GM20431 (cell line): ENCODE results near the gene ACCSL.

Experiments used
- in situ Hi-C: fragments of 300-500 bp; cut with MseI, MboI; formaldehyde crosslinking; loops from one replicate; pipeline ENCODE4 v1.15.0; 2020; ENCODE audit warnings: low sequenced_read_pairs; ENCODE audit not compliant: unreplicated experiment

The ACCSL gene

DNA sequence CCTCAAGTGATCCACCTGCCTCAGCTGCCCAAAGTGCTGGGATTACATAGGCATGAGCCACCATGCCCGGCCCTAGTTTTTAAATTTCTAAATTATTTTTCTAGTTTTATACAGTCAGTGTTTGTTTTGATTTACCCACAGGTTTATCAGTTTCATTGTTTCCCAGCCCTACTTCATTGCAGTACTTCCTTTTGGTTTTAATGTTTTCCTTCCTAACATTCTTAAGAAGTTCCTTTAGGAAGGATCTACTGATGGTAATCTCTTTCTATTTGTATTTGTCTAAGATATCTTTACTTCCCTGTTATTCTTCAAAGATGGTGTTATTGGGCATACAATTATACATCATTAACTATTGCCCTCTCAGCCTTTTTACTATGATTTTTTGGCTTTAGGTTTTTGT is 42.8 kb downstream of the ACCSL start:
- in situ Hi-C loops: no loop called here

DNA sequence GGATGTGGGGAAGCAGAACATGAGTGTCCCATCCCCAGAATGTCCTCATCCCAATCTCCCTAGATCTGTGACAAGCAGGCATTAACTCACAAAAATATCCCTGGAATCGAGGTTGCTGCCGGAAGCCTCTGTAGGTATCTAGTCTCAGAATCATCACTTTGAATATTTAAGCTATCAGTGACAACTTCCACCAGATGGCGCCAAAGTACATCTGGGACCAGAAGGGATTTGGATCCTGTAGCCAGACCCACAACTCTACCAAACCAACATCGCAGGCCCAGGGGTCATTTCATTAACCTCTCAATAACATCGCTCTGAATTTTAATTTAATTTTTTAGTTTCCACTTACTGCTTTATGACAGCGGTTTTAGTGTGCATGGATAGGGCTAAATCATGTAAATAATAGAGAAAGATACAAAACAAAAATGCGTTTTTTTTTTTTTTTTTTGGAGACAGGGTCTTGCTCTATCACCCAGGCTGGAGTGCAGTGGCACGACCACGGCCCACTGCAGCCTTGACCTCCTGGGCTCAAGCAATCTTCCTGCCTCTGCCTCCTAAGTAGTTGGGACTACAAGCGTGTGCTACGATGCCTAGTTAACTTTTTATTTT is 46.6 kb downstream of the ACCSL start:
- in situ Hi-C loops: no loop called here

DNA sequence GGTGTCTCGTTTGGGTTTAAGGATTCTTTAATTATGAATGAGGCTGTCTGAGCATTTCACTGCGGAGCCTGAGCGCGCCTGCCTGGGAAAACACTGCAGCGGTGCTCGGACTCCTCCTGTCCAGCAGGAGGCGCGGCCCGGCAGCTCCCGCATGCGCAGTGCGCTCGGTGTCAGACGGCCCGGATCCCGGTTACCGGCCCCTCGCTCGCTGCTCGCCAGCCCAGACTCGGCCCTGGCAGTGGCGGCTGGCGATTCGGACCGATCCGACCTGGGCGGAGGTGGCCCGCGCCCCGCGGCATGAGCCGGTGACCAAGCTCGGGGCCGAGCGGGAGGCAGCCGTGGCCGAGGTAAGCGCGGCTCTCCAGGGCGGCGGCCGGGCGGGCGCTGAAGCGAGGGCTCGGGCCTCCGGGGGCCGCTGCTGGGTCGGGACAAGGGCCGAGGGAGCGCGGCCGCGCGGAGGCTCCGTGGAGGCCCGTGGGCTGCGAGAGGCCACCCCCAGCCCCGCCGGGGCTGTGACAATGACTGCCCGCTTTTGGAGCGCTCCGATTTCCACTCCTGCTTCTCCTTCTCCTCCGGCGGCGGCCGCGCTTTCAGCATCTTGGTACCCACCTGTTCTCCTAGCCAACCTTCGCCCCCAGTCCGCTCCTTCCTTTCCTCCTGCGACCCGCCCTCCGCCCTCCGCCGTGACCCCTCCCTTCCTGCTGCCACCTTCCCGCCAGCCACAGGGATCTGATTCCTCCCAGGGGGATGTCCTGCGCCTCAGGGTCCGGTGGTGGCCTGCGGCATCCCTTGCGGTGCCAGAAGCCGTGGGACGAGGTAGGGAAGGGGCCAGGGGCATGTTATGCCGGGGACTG is 48.0 kb downstream of the ACCSL start, which contains the start of gene EXT2:
EXT2 (plus strand) TSS at position 173 of the 854 bp plus-strand sequence. CDS start 12,035 bp downstream, outside the sequence.
- in situ Hi-C loops: no loop called here

DNA sequence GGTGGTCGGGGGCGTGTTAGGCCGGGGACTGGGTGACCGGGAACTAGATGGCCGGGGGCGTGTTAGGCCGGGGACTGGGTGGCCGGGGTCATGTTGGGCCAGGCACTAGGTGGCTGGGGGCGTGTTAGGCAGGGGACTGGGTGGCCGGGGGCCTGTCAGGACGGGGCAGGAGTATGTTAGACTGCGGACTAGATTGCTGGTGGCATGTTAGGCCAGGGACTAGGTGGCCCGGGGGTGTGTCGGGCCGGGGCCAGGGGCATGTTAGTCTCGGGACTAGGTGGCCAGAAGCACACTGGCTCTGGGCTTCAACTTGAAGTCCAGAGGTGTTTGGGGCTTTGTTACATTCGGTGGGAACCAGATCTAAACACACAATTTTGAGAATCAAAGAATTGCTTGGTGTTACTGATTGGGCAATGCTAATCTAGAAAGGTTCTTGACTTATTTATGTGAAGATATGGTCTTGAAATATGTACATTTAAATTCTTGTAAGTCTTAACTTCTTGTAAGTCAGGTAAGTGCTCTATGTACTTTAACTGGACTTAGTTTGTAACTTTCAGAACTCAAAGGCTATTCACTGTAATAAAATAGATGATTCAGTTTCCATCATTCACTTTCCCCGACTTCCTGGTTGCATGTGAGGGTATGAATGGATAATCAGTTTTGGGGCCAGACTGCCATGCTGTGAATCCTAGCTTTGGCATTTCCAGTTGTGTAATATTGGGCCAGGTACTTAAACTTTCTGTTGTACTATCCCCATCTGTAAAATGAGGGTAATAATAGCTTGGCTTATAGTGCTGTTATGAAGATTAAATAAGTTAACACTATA is 48.8 kb downstream of the ACCSL start:
- in situ Hi-C loops: no loop called here

DNA sequence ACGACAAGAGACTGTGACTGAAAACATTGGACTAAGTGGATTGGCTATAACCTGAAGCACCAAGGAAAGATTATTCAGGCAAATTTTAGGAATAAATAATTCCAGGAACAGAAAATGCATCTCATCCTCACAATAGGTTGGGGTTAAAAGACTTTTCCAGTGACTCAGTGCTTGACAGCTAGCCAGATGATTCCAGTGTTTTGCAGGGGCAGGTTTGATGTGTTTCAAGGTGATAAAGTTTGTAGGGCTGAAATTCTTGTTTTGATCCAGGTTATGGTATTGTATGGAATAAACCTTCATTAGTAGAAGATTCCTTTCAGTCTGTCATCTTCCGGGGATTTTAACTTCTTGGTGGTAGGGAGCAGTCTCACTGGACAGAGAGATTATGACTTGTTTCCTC is 50.0 kb downstream of the ACCSL start:
- in situ Hi-C loops: no loop called here

DNA sequence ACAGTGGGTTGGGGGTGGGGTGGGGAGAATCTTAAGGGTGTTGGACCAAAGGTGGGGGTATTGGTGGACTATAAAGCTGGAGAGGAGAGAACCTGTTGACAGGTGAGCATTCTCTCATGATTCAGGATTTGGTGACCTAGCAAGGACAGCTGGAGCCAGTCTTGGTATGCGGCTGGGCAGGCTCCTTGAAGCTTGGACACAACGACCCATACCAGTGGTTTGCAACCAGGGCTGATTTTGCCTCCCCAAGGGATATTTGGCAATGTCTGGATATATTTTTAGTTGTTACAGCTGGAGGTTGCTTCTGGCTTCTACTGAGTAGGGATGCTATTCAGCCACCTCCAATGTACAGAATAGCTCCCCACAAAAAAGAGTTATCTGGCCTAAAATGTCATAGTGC is 53.3 kb downstream of the ACCSL start:
- in situ Hi-C loops: loop anchor here (25.0 kb wide), 2 partner anchors 186 to 436 kb away; no protein-coding TSS in a partner anchor

DNA sequence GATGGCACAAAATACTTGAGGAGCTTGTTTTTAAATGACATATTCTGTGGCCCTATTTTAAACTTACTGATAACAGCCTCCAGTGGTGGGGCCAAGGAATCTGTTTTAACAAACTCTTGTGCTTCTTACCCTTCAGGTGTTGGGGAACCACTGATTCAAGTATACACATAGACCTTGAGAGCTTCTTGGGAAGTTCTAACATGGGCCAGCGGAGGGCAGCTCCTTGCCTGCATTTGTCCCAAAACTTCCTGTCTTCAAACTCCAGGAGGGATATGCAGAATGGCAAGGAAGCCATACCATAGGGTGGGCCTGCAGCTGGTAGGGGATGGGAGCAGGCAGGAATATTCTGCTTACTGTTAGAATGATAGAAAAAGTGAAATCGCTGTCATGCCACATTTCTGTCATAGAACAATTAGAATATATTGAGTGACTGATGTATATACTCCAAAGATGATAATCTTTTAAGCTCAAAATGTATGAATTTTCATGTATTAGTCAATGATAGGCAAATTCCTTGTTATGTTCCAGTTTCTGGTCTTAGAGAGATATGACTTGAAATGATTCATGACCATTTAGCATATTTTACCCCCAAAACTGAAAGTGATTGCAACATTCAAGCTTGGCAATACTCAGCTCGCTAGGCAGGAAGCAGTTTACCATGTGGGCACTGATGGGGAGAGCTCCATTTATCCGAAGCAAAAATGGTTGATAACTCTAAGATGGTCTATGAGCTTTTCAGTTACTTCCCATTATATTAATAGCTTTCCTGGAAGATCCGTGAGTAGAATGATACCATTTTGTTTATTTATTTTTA is 56.9 kb downstream of the ACCSL start:
- in situ Hi-C loops: loop anchor here (25.0 kb wide), 2 partner anchors 183 to 433 kb away; no protein-coding TSS in a partner anchor

DNA sequence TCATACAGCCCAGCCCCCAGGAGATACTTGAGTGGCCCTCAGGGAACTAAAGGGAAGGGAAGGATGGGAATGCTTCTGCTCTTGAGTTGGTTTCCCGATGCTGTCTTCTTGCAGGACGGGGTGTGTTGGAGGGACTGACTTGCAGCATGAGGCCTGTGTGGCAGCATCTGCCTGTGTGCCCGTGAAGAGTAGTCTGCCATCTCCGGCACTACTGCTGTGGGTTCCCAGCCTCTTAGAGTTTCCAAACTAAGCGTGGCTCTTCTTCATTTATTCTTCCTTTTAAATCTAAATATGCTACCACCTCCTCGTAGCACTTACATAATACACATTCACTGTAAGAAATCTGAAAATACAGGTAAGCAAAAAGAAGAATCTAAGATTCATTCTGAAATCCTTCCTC is 60.5 kb downstream of the ACCSL start:
- in situ Hi-C loops: loop anchor here (25.0 kb wide), 2 partner anchors 179 to 429 kb away; no protein-coding TSS in a partner anchor
